Right renal cortex interstitium (tissue), 3 donors: ENCODE data around the gene SLC35F1. TPM values are rescaled to one million over a fixed set of nuclear protein-coding genes. Genes with fewer than 3 reads are reported as not detected.

Source experiments
- DNase-seq, 3 donors: peaks; one replicate each; pipeline ENCODE4 v3.0.0-alpha.2; 2013; ENCODE audit warnings: low read depth in 3 of 3, low spot score in 2 of 3
- polyA plus RNA-seq, 3 donors: library from polyadenylated mRNA; unstranded; fragments of 120-200 nt; gene quantifications; one replicate each; pipeline ENCODE4 v1.2.1, GENCODE V29; 2013; ENCODE audit not compliant: insufficient read length in 3 of 3

The SLC35F1 gene
- polyA plus RNA-seq, 3 donors = 3.1 to 3.6 (median 3.3) TPM

DNA sequence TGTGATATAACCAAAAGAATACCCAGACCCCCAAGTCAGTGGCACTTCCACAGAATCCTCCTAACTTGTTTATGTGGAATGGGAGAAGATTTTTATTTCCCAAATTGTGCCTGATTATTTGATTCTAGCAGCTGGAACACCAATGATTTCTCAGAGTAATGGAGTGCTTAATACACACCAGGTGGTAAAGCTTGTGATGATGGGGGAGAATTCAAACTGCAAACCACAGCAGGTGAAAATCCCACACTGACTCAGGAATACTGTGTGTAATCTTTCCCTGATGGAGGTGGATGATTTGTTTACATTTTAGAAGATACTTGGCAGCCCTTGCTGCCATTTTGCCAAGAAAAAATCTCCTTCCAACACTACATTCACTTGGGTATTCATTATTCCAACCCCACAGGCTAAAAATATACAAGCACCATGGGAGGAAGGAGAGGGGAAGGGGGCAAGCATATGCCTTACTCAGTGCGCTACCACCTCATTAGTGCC lies 428.3 kb downstream of the SLC35F1 start:
- no peak for DNase-seq

DNA sequence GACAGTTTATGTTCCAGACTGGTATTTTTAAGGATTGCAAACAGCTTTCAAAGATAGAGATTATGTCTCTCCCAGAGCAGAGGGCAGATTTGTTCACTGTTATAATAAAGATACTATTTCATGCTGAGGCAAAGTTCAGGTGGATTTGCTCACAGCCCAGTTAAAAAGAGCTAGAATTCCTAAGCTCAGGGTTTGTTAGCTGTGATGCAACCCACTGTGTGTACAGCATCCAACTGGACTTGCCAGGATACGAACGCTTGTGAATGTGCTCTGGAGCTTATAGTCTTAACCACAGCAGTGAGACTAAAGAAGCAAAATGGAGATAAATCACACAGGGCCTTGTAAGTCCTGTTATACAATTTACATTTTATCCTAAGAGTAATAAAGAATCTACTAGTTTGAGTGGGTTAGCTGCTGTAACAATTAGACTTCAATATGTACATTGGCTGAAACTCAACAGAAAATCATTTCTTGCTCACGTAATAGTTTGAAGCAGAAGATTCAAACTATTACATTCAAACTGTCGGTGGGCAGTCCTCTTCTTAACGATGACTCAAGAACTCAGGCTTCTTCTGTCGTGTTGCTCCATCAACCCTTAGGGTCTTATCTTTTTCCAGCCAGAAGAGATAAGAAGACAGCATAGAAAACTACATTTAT lies 437.1 kb downstream of the SLC35F1 start:
- no peak for DNase-seq

DNA sequence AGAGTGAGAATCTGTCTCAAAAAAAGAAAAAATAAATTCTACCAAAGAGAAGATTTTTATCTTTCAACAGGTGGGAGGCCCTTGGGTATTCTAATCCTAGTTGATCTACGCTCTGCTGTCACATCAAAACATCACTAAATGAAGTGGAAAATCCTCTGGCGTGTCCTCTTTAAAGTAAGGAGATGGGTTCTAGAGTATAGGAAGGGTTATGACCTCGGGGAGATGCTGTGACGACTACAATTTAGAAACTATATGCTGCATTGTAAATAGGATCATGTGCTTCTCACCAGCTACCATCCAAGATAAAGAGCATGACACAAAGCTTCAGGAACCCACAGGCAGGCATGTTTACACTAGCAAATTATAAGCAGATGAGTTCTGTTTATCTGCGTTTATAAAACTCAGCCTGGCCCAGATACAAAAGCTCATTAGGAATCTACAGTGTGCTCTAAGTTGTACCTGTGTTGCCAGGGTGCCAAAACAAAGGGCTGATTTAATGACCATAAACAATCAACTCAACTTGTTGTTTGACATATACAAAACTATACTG lies 443.9 kb downstream of the SLC35F1 start:
- DNase-seq = no peak

DNA sequence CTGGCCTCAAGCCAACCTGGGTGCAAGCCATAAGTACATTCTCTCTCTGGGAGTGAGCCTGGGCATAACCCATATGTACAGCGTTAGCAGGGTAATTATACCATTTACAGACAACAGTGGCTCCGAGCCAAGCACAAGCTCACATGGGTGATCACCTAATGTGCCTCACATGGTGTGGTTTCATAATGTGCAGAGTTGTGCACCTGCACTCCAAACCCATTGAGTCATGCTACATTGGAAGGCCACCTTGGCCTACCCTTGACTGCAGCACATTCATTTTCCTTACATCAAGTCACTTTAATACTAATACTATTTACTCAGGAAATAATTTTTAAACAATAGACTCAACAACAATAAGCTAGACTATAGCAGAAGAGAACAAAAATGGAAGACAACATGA lies 446.5 kb downstream of the SLC35F1 start:
- DNase-seq = no peak

DNA sequence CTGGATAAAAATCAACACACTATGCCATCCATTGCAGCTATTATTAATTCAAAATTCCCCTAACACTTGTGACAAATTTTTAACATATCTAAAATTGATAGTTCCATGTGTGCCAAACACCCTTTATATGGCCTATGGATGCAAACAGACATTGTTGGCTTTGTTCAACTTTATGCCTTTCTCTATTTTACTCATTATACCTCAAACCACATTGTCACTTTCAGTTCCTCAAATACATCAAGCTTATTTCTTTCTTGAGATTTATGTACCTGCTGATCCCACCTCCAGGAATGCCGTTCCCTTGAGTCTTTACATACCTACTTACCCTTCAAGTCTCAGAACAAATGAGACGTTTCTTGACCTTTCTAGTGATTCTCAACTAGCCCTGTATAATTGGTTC lies 447.6 kb downstream of the SLC35F1 start:
- DNase-seq = no peak

DNA sequence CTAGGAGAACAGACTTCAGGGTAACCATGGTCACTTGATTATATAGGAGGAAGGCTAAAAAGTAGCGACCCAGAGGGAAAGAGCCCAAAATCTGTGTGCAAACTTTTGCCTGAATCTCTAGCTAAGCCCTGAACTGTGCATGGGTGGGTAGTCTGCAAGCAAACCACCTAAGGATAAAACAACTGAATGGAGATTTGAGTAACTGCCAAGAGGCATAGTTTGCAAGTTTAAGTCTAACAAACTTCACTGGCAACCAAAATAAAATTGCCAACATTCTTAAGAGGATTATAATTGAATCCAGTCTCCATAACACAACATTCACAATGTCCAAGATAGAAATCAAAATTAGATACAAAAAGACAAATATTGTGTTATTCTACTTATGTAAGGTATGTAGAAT lies 449.0 kb downstream of the SLC35F1 start:
- DNase-seq = no peak

DNA sequence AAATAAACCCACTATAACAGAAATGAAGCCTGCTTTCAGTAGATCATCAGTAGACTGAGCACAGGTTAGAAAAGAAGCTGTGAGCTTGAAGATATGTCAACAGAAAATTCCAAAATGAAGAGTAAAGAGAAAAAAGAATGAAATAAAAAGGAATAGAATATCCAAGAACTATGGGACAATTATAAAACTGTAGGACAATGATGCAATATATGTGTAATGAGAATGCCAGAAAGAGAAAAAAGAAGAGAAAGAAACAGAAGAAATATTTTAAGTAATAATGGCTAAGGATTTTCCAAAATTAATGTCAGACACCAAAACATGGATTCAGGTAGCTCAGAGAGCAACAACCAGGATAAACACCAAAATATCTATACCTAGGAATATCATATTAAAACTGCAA lies 449.6 kb downstream of the SLC35F1 start:
- DNase-seq = no peak

Other genes starting within 250 kb of the SLC35F1 start
- gene NUS1, start 231.8 kb upstream of the SLC35F1 start, polyA plus RNA-seq = 10 to 100 TPM; 58.8 to 59.9 (median 59.1) TPM